Mesodermal cell (in vitro differentiated cells): ENCODE data around the gene ATXN2.
"Not testable (repeated sequence)": the region's sequence is repeated elsewhere in the genome, so short reads cannot be mapped to it uniquely, and the experiment has no call there.

Source experiments
- H3K27ac ChIP-seq: 2 replicates; pipeline ENCODE4 v1.7.0; 2013; ENCODE audit warnings: mild to moderate bottlenecking, low read depth, low read length, moderate library complexity; ENCODE audit not compliant: severe bottlenecking
- H3K36me3 ChIP-seq: 2 replicates; pipeline ENCODE4 v1.7.1; 2013; ENCODE audit warnings: mild to moderate bottlenecking, low read length, moderate library complexity; ENCODE audit not compliant: control insufficient read depth, insufficient read depth
- H3K4me1 ChIP-seq: one replicate; pipeline ENCODE4 v1.7.1; 2013; ENCODE audit warnings: mild to moderate bottlenecking, low read length; ENCODE audit not compliant: insufficient read depth, control insufficient read depth, poor library complexity, severe bottlenecking
- H3K4me3 ChIP-seq: 2 replicates; pipeline ENCODE4 v1.7.0; 2013; ENCODE audit warnings: low read length, control low read depth, mild to moderate bottlenecking; ENCODE audit not compliant: insufficient read depth, poor library complexity, severe bottlenecking; ENCODE audit errors: extremely low read depth
- H3K9me3 ChIP-seq: 2 replicates; pipeline ENCODE4 v1.7.1; 2013; ENCODE audit warnings: mild to moderate bottlenecking, low read length, moderate library complexity; ENCODE audit not compliant: control insufficient read depth
- WGBS, 2 experiments: methylation state at CpG; one replicate each; pipeline ENCODE4 v1.1.5; 2013; ENCODE audit warnings: missing lambda C conversion rate in 2 of 2; ENCODE audit not compliant: insufficient coverage in 2 of 2; 5-methylcytosine and 5-hydroxymethylcytosine counted together

The ATXN2 gene

DNA sequence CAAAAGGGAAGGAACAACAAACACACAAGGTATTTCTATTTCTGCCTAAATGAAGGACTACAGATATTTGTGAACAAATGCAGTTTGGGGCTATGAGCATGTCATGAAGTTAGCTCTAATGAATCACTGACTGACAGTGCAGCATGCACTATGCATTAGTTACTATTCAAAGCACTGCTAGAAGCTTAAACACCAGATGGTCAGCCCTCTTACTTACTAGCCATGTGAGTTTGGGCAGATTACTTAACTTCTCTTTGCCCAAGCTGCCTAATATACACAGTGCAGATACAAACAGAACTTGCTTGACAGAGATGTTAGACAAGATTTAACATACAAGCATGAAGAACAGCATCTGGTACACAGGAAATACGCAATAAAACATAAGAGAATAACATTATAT lies 96.0 kb downstream of the ATXN2 start:
- Histone ChIP-seq H3K27ac (no peak overlapping the region), H3K36me3 (peaks cover 75% of the 10 kb centered on the region), H3K4me1 (no peaks in the 10 kb centered on the region), H3K9me3 (peaks cover under 1% of the 10 kb centered on the region), H3K4me3 (no peak overlapping the region)
- WGBS, 2 experiments, result no CpG with 5 or more reads among the region's 1 CpG

GRCh38 chr12:111494676-111495075 lies 104.4 kb downstream of the ATXN2 start:
- WGBS, 2 experiments, result 94% methylated on average over 2 of the region's 4 CpGs; no CpG with 5 or more reads in 1 of the 2 experiments
- Histone ChIP-seq H3K4me3 (no peak overlapping the region), H3K9me3 (peaks cover 4% of the 10 kb centered on the region), H3K4me1 (peaks cover 7% of the 10 kb centered on the region), H3K27ac (no peak overlapping the region), H3K36me3 (peaks cover 90% of the 10 kb centered on the region)

DNA sequence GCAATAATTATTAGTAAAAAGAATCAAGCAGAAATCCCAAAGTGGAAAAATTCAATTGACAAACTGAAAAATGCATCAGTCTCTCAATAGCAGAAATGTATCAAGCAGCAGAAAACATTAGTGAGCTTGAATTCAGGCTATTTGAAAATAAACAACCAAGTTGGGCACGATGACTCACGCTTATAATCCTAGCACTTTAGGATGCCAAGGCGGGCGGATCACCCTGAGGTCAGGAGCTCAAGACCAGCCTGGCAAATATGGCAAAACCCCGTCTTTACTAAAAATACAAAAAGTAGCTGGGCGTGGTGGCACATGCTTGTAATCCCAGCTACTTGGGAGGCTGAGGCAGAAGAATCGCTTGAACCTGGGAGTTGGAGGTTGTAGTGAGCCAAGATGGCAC lies 106.1 kb downstream of the ATXN2 start:
- H3K9me3 ChIP-seq, H3K4me1 ChIP-seq, H3K27ac ChIP-seq, H3K4me3 ChIP-seq: not testable (repeated sequence)
- H3K36me3 ChIP-seq, result peaks cover 87% of the 10 kb centered on the region
- WGBS, 2 experiments, result 95 to 100% methylated on average over 5 to 7 of the region's 7 CpGs

DNA sequence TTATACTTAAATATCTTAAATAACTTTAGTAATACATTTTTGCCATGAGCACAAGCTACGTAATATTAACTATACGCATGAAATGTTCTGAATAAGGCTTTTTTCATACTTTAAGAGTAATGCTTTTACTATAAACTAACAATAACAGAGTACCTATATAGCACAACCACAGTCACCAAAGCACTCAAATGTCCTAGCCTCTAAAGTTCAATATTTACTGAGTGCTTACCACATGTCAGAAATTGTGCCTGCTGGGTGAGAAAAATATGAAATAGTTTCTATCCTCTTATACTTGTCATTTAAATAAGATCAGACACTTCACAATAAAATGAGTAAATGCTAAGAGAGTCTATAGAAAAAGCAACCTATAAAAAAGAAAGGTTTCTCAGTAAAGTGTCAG lies 110.3 kb downstream of the ATXN2 start:
- Histone ChIP-seq H3K4me3 (no peak overlapping the region), H3K9me3 (no peaks in the 10 kb centered on the region), H3K27ac (no peak overlapping the region), H3K36me3 (peaks cover 89% of the 10 kb centered on the region), H3K4me1 (peaks cover 7% of the 10 kb centered on the region)
- WGBS, 2 experiments, result no CpG with 5 or more reads among the region's 2 CpGs

- Histone ChIP-seq H3K27ac (peak overlapping the region; percentile 49), H3K36me3 (peaks cover 93% of the 10 kb centered on the region), H3K4me3 (no peak overlapping the region), H3K4me1 (peaks cover 7% of the 10 kb centered on the region), H3K9me3 (no peaks in the 10 kb centered on the region)
- 85 to 100% methylated on average over 2 to 3 of the region's 4 CpGs for WGBS, 2 experiments
Measured at GRCh38 chr12:111488271-111488670, 110.8 kb downstream of the ATXN2 start.

GRCh38 chr12:111482462-111482861 lies 116.7 kb downstream of the ATXN2 start:
- Histone ChIP-seq H3K4me3 (no peak overlapping the region), H3K27ac (no peak overlapping the region), H3K36me3 (peaks cover 93% of the 10 kb centered on the region), H3K9me3 (no peaks in the 10 kb centered on the region), H3K4me1 (no peaks in the 10 kb centered on the region)
- WGBS, 2 experiments, result 94% methylated on average over 2 of the region's 2 CpGs; no CpG with 5 or more reads in 1 of the 2 experiments

DNA sequence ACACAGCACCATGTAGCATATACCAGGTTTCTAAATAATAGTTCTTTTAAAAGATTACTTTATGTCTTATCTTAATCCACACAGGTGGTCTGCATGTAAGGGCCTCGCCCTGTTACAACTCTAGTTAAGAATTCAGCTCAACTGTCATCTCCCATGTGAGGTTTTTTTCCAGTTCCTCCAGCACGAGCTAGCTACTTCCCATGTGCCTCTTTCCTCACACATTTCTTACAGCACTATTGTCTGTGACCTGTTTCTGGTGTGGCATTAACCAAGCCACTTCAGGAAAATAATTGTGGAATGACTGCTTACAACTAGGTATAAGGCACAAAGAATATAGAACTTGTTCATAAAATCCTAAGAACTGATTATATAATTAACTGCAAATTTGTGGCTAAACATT lies 127.9 kb downstream of the ATXN2 start:
- peaks cover 72% of the 10 kb centered on the region for H3K36me3 ChIP-seq
- no peak overlapping the region for H3K4me3 ChIP-seq
- no peaks in the 10 kb centered on the region for H3K4me1 ChIP-seq
- WGBS, 2 experiments, result 85 to 100% methylated on average over 1 to 2 of the region's 2 CpGs
- H3K9me3 ChIP-seq, result no peaks in the 10 kb centered on the region
- no peak overlapping the region for H3K27ac ChIP-seq

DNA sequence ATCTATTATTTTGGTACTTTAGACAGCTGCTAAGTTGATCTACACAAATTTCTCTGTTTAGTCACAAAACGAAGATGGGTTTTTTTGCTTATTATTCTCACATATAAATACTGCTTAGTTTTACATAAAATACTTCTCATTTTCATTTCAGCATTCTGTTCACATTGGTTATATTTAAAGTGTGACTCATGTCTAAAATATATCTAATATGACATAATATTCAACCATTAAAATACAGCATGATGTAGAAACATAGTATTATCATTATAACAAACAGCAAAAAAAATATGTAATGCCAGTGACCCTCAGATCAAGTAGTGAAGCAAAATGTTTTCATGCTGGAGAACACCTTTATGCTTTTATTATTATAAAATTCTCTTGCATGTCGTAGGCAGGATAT lies 129.7 kb downstream of the ATXN2 start:
- Histone ChIP-seq H3K36me3 (peaks cover 59% of the 10 kb centered on the region), H3K27ac (no peak overlapping the region), H3K4me3 (no peak overlapping the region), H3K9me3 (no peaks in the 10 kb centered on the region), H3K4me1 (no peaks in the 10 kb centered on the region)
- no CpG with 5 or more reads among the region's 2 CpGs for WGBS, 2 experiments

DNA sequence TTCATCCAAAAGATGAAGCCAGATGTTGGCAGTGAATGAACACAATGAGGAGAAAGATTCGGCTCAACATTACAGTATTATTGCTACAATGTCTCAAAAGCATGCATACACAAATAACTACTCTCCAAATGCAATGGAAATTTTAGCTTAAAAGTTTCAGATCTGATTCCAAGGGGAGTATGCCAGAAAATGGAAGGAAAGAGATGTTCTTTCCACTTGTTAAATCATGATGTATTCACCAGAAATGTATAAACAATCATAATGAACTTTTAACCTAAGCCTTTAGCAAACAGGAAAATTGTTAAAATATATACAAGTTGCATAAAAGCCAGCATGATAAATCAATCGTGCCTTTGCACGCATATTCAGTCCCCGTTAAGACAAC lies 131.3 kb downstream of the ATXN2 start:
- no peaks in the 10 kb centered on the region for H3K9me3 ChIP-seq
- no peak overlapping the region for H3K4me3 ChIP-seq
- H3K4me1 ChIP-seq, result no peaks in the 10 kb centered on the region
- no peak overlapping the region for H3K27ac ChIP-seq
- WGBS, 2 experiments, result 90 to 92% methylated on average over 2 of the region's 4 CpGs
- peaks cover 57% of the 10 kb centered on the region for H3K36me3 ChIP-seq

GRCh38 chr12:111467092-111467856 lies 131.8 kb downstream of the ATXN2 start:
- H3K4me3 ChIP-seq, result no peak overlapping the region
- no peaks in the 10 kb centered on the region for H3K4me1 ChIP-seq
- H3K36me3 ChIP-seq, result peaks cover 53% of the 10 kb centered on the region

DNA sequence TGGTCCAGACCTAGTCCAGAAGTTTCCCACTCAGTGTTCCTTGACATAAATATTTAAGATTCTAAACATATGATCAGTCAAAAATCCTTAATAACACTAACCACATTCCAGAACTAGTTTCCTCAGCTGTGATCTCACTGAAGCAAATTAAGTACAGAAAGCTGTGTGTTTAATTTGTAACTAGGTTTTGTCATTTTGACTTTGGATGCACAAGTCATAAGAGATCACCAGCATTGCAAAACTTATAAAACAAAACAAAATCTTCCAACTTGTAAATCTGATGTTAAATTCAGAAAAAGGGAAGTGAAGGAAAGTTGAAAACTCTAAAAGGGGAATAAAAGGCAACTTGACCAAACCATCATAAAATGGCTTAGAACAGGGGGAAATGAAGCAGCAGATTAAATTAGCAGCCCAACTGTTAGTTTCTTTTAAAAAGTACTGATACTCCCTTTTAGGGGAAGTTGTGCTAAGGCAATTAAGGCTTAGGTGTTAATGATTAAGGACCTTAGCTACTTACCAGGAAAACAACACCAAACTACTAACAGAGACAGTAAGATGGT lies 136.8 kb downstream of the ATXN2 start:
- Histone ChIP-seq H3K27ac (no peak overlapping the region), H3K4me3 (no peak overlapping the region), H3K9me3 (no peaks in the 10 kb centered on the region), H3K4me1 (no peaks in the 10 kb centered on the region), H3K36me3 (peaks cover 45% of the 10 kb centered on the region)

More at GRCh38 chr12:111467092-111467856, 131.8 kb downstream of the ATXN2 start:
- 94% methylated on average over 3 of the region's 3 CpGs; no CpG with 5 or more reads in 1 of the 2 experiments for WGBS, 2 experiments
- H3K9me3 ChIP-seq, result no peaks in the 10 kb centered on the region
- no peak overlapping the region for H3K27ac ChIP-seq
